Breast epithelium (tissue), 4 donors: ENCODE measurements around the gene ZNF367. TPM values are rescaled to one million over a fixed set of nuclear protein-coding genes. Genes with fewer than 3 reads are reported as not detected.

Experiments
- DNase-seq, 2 donors: peaks; one replicate each; pipeline ENCODE4 v3.0.0-alpha.2; 2019; ENCODE audit warnings: low spot score in 2 of 2
- H3K27ac ChIP-seq, 2 donors: fragments of 200-600 bp; sonication (generic) in 1 of 2; one replicate each; pipeline ENCODE4 v1.5.1; 2016 to 2019; ENCODE audit warnings: mild to moderate bottlenecking in 1 of 2
- H3K27me3 ChIP-seq, 2 donors: fragments of 200-600 bp; sonication (generic) in 1 of 2; one replicate each; pipeline versions ENCODE4 v1.5.1 to v1.6.0; 2017 to 2019; ENCODE audit warnings: control low read depth in 1 of 2, mild to moderate bottlenecking in 1 of 2
- H3K36me3 ChIP-seq: fragments of 200-600 bp; one replicate; pipeline ENCODE4 v1.5.1; 2019
- H3K4me1 ChIP-seq, 2 donors: fragments of 200-600 bp; sonication (generic); one replicate each; pipeline ENCODE4 v1.5.1; 2016 to 2019; ENCODE audit warnings: control low read depth in 1 of 2
- H3K4me3 ChIP-seq, 3 donors: fragments of 200-600 bp; sonication (generic); 1 replicate in 2 of 3; 2 replicates in 1 of 3; pipeline ENCODE4 v1.5.1; 2016 to 2019; ENCODE audit warnings: mild to moderate bottlenecking in 3 of 3, moderate library complexity in 2 of 3
- H3K9me3 ChIP-seq, 2 donors: fragments of 200-600 bp; sonication (generic) in 1 of 2; one replicate each; pipeline ENCODE4 v1.5.1; 2016 to 2019; ENCODE audit warnings: control low read depth in 1 of 2
- CTCF ChIP-seq, 3 donors: fragments of 450-650 bp; IDR thresholded peaks; one replicate each; pipeline ENCODE4 v1.5.1; 2016 to 2017; ENCODE audit warnings: antibody characterized with exemption in 3 of 3, mild to moderate bottlenecking in 3 of 3, moderate library complexity in 3 of 3
- POLR2A ChIP-seq: fragments of 450-650 bp; IDR thresholded peaks from one replicate; pipeline ENCODE4 v1.6.1; 2016; ENCODE audit warnings: antibody characterized with exemption, mild to moderate bottlenecking, moderate library complexity
- POLR2AphosphoS5 ChIP-seq, 3 donors: sonication (generic); formaldehyde crosslinking; IDR thresholded peaks; one replicate each; pipeline ENCODE4 v1.6.1; 2017; ENCODE audit warnings: antibody characterized with exemption in 3 of 3
- intact Hi-C: fragments of 100-400 bp; cut with DNase I; formaldehyde crosslinking; loops from one replicate; pipeline ENCODE4 v1.15.1; 2023; ENCODE audit warnings: low total_unique reads
- total RNA-seq, 3 donors: library from RNA; depleted of rRNA; stranded (reverse); fragments of >200 nt; gene quantifications; one replicate each; pipeline ENCODE4 v1.1.0, GENCODE V29; 2016

ZNF367 gene
- total RNA-seq, 3 donors from 2014 or later = 0.98 to 1.8 (median 1.2) TPM

- H3K27me3 ChIP-seq = no peaks in the 10 kb centered on the region
- intact Hi-C loops = no loop called here
- H3K36me3 ChIP-seq = no peaks in the 10 kb centered on the region
Observed at GRCh38 chr9:96460470-96460869, 42.3 kb upstream of the ZNF367 start.

GRCh38 chr9:96459268-96460007 is 41.3 kb upstream of the ZNF367 start:
- TF ChIP-seq POLR2A (no peak), POLR2AphosphoS5 (IDR thresholded peaks at IDR 0.05) (no peak), CTCF (IDR thresholded peaks at IDR 0.05) (no peak)
- Histone ChIP-seq H3K4me3 (no peak overlapping the region), H3K27me3 (no peaks in the 10 kb centered on the region), H3K9me3 (no peaks in the 10 kb centered on the region), H3K27ac (no peak overlapping the region), H3K36me3 (no peaks in the 10 kb centered on the region), H3K4me1 (no peaks in the 10 kb centered on the region)
- DNase-seq = no peak
- intact Hi-C loops = no loop called here

More at GRCh38 chr9:96460470-96460869, 42.3 kb upstream of the ZNF367 start:
- H3K4me1 ChIP-seq = no peaks in the 10 kb centered on the region
- DNase-seq = no peak
- H3K4me3 ChIP-seq = no peak overlapping the region
- H3K9me3 ChIP-seq = no peaks in the 10 kb centered on the region
- peak overlapping the region in 1 of 2 donors; percentile 20 for H3K27ac ChIP-seq
- no peak for TF ChIP-seq POLR2AphosphoS5 (IDR thresholded peaks at IDR 0.05)
- no peak for TF ChIP-seq CTCF (IDR thresholded peaks at IDR 0.05)
- TF ChIP-seq POLR2A = no peak

- DNase-seq = no peak
- Histone ChIP-seq H3K4me3 (no peak overlapping the region), H3K27me3 (no peaks in the 10 kb centered on the region), H3K9me3 (no peaks in the 10 kb centered on the region), H3K4me1 (no peaks in the 10 kb centered on the region), H3K27ac (no peak overlapping the region), H3K36me3 (no peaks in the 10 kb centered on the region)
- no peak for TF ChIP-seq CTCF (IDR thresholded peaks at IDR 0.05)
- no peak for TF ChIP-seq POLR2AphosphoS5 (IDR thresholded peaks at IDR 0.05)
- TF ChIP-seq POLR2A = no peak
- intact Hi-C loops = no loop called here
Observed at GRCh38 chr9:96458226-96458625, 40.1 kb upstream of the ZNF367 start.

- DNase-seq = no peak
- no peak for TF ChIP-seq POLR2AphosphoS5 (IDR thresholded peaks at IDR 0.05)
- TF ChIP-seq CTCF (IDR thresholded peaks at IDR 0.05) = no peak
- no peak for TF ChIP-seq POLR2A
- H3K27ac ChIP-seq = no peak overlapping the region
- no peaks in the 10 kb centered on the region for H3K36me3 ChIP-seq
- H3K9me3 ChIP-seq = no peaks in the 10 kb centered on the region
- intact Hi-C loops = no loop called here
- H3K4me3 ChIP-seq = no peak overlapping the region
- no peaks in the 10 kb centered on the region for H3K27me3 ChIP-seq
- H3K4me1 ChIP-seq = no peaks in the 10 kb centered on the region
Observed at GRCh38 chr9:96457266-96457665, 39.1 kb upstream of the ZNF367 start.

DNA sequence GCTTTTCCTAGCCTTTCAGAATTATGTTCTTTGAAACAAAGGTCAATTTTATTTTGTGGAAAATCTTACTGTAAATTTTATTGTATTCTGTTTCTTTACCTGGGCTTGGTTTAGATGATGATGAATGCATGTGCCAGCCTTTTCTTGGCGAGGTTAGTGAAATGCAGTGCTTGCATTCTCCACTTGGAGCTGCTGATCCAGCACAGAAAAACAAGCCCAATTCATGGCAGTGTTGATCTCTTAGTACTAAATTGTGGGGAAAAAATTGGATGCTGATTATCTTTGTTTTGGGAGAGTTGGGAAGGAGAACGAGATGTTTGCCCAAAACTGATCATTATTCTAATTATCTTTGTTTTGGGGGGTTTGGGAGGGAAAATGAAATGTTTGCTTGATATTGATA is 35.5 kb upstream of the ZNF367 start:
- no peak overlapping the region for H3K27ac ChIP-seq
- intact Hi-C loops = no loop called here
- DNase-seq = no peak
- H3K9me3 ChIP-seq = no peaks in the 10 kb centered on the region
- no peak overlapping the region for H3K4me3 ChIP-seq
- no peaks in the 10 kb centered on the region for H3K36me3 ChIP-seq
- no peaks in the 10 kb centered on the region for H3K27me3 ChIP-seq
- TF ChIP-seq POLR2AphosphoS5 (IDR thresholded peaks at IDR 0.05) (no peak), CTCF (IDR thresholded peaks at IDR 0.05) (peak; percentile 30 to 41 (median 37))
- H3K4me1 ChIP-seq = no peaks in the 10 kb centered on the region
